ENCODE measurements around the gene FLNB.

FLNB gene

GRCh38 chr3:58106061-58106460 is 97.8 kb downstream of the FLNB start:
- DNase-seq (ENCODE audit: low read depth in 2 of 2): no peak

- DNase-seq (ENCODE audit: low read depth in 2 of 2): no peak
Observed at GRCh38 chr3:58106640-58107039, 98.4 kb downstream of the FLNB start.

GRCh38 chr3:58107597-58107996 is 99.4 kb downstream of the FLNB start:
- no peak for DNase-seq (ENCODE audit: low read depth in 2 of 2)

GRCh38 chr3:58109752-58110151 is 101.5 kb downstream of the FLNB start:
- DNase-seq (ENCODE audit: low read depth in 2 of 2): no peak

GRCh38 chr3:58111513-58112184 is 103.4 kb downstream of the FLNB start:
- DNase-seq (ENCODE audit: low read depth in 2 of 2): no peak

- no peak for DNase-seq (ENCODE audit: low read depth in 2 of 2)
Observed at GRCh38 chr3:58112185-58112535, 103.9 kb downstream of the FLNB start.

- DNase-seq (ENCODE audit: low read depth in 2 of 2): no peak
Observed at GRCh38 chr3:58115175-58115574, 107.0 kb downstream of the FLNB start.

GRCh38 chr3:58116161-58116955 is 108.1 kb downstream of the FLNB start:
- peak; percentile 8 to 28 for DNase-seq (ENCODE audit: low read depth in 2 of 2)

GRCh38 chr3:58116985-58117384 is 108.8 kb downstream of the FLNB start:
- no peak for DNase-seq (ENCODE audit: low read depth in 2 of 2)

- no peak for DNase-seq (ENCODE audit: low read depth in 2 of 2)
Observed at GRCh38 chr3:58117561-58118181, 109.4 kb downstream of the FLNB start.

GRCh38 chr3:58119186-58119585 is 111.0 kb downstream of the FLNB start:
- no peak for DNase-seq (ENCODE audit: low read depth in 2 of 2)

GRCh38 chr3:58120075-58120812 is 112.0 kb downstream of the FLNB start:
- no peak for DNase-seq (ENCODE audit: low read depth in 2 of 2)

- no peak for DNase-seq (ENCODE audit: low read depth in 2 of 2)
Observed at GRCh38 chr3:58121183-58121582, 113.0 kb downstream of the FLNB start.

GRCh38 chr3:58122936-58123700 is 114.9 kb downstream of the FLNB start:
- DNase-seq (ENCODE audit: low read depth in 2 of 2): no peak

- DNase-seq (ENCODE audit: low read depth in 2 of 2): no peak
Observed at GRCh38 chr3:58124387-58124786, 116.2 kb downstream of the FLNB start.

- DNase-seq (ENCODE audit: low read depth in 2 of 2): no peak
Observed at GRCh38 chr3:58129041-58129770, 121.0 kb downstream of the FLNB start.

GRCh38 chr3:58130591-58130990 is 122.4 kb downstream of the FLNB start:
- no peak for DNase-seq (ENCODE audit: low read depth in 2 of 2)

- DNase-seq (ENCODE audit: low read depth in 2 of 2): no peak
Observed at GRCh38 chr3:58131101-58131825, 123.0 kb downstream of the FLNB start.

- no peak for DNase-seq (ENCODE audit: low read depth in 2 of 2)
Observed at GRCh38 chr3:58132850-58133249, 124.6 kb downstream of the FLNB start.

- DNase-seq (ENCODE audit: low read depth in 2 of 2): no peak
Observed at GRCh38 chr3:58134468-58134867, 126.2 kb downstream of the FLNB start.

Data from stimulated activated CD4-positive, alpha-beta T cell treated with anti-CD3 and anti-CD28 coated beads, Interleukin-1b, Interleukin-23, amount 100 ng/mL, for 4 hours (primary cell).